Muscle layer of duodenum (tissue), 2 donors: ENCODE results near the gene MICAL3.

Experiments used
- H3K27ac ChIP-seq: one replicate; pipeline ENCODE4 v1.7.0; 2013; ENCODE audit warnings: mild to moderate bottlenecking, low read length
- H3K27me3 ChIP-seq: one replicate; pipeline ENCODE4 v1.7.0; 2013; ENCODE audit warnings: low read depth, mild to moderate bottlenecking, control low read depth, low read length
- H3K36me3 ChIP-seq, 2 donors: one replicate each; pipeline ENCODE4 v1.7.0; 2013; ENCODE audit warnings: low read length in 2 of 2, control low read depth in 1 of 2, mild to moderate bottlenecking in 1 of 2; ENCODE audit not compliant: insufficient read depth in 2 of 2, control insufficient read depth in 1 of 2
- H3K4me1 ChIP-seq, 2 donors: one replicate each; pipeline ENCODE4 v1.7.0; 2013; ENCODE audit warnings: low read length in 2 of 2, mild to moderate bottlenecking in 2 of 2, control low read depth in 1 of 2, moderate library complexity in 1 of 2; ENCODE audit not compliant: insufficient read depth in 2 of 2, control insufficient read depth in 1 of 2
- H3K4me3 ChIP-seq, 2 donors: one replicate each; pipeline ENCODE4 v1.7.0; 2013; ENCODE audit warnings: low read length in 2 of 2, low read depth in 1 of 2, mild to moderate bottlenecking in 1 of 2
- H3K9me3 ChIP-seq, 2 donors: one replicate each; pipeline ENCODE4 v1.7.0; 2013; ENCODE audit warnings: low read length in 2 of 2, control low read depth in 1 of 2, mild to moderate bottlenecking in 1 of 2; ENCODE audit not compliant: control insufficient read depth in 1 of 2
- donor health status: healthy.

The MICAL3 gene

GRCh38 chr22:17817511-17818065 lies 206.8 kb downstream of the MICAL3 start:
- Histone ChIP-seq H3K9me3 (no peaks in the 10 kb centered on the region), H3K4me1 (no peaks in the 10 kb centered on the region), H3K27me3 (no peaks in the 10 kb centered on the region), H3K36me3 (peaks cover 31 to 78% of the 10 kb centered on the region in 2 donors), H3K27ac (no peak overlapping the region), H3K4me3 (no peak overlapping the region)

- Histone ChIP-seq H3K4me1 (no peaks in the 10 kb centered on the region), H3K9me3 (no peaks in the 10 kb centered on the region), H3K27me3 (no peaks in the 10 kb centered on the region), H3K27ac (no peak overlapping the region), H3K4me3 (no peak overlapping the region), H3K36me3 (peaks cover 31 to 73% of the 10 kb centered on the region in 2 donors)
Observed at GRCh38 chr22:17817079-17817478, 207.3 kb downstream of the MICAL3 start.

GRCh38 chr22:17816649-17817048 lies 207.7 kb downstream of the MICAL3 start:
- Histone ChIP-seq H3K27ac (no peak overlapping the region), H3K36me3 (peaks cover 27 to 68% of the 10 kb centered on the region in 2 donors), H3K27me3 (no peaks in the 10 kb centered on the region), H3K9me3 (no peaks in the 10 kb centered on the region), H3K4me1 (no peaks in the 10 kb centered on the region), H3K4me3 (no peak overlapping the region)

DNA sequence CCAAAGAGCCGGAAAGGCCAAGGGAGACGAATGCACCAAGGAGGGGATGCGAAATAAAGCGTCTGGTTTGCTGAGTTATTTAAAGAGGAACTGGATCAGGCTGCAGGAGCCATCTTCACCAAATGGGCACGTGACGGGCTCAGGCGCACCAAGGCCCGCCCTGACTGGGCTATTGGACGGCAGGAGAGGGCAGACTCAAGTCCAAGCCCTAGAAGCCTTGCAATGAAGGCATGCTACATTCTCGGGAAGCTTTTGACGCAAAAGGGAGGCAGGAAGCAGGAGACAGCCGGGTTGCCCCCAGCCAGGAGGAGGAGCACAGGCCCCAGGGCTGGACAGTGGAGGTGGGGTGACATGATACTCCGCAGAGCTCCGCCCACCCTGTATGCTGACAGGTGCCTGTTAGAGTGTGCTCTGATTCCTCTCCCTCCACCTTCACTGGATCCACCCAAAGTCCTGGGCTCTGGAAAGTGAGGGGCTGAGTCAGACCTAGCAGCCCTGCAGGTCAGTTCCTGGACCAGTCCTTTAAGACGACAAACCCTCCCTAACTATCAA lies 208.6 kb downstream of the MICAL3 start:
- Histone ChIP-seq H3K27ac (no peak overlapping the region), H3K36me3 (peaks cover 24 to 68% of the 10 kb centered on the region in 2 donors), H3K9me3 (no peaks in the 10 kb centered on the region), H3K4me3 (no peak overlapping the region), H3K4me1 (no peaks in the 10 kb centered on the region), H3K27me3 (no peaks in the 10 kb centered on the region)

DNA sequence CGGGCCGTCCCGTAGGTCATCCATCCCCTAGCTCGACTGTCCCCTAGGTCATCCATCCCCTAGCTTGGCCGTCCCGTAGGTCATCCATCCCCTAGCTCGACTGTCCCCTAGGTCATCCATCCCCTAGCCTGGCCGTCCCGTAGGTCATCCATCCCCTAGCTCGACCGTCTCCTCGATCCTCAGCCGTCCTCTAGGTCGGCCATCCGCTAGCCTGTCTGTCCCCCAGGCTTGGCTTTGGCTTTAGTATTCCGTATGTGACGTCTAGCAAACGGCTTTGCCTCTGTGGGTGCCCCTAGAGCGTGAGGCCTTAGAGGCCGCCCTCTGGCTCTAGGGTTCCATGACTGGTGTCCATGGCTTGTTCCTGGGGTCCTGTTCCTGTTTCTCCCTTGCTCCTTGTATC lies 209.5 kb downstream of the MICAL3 start:
- Histone ChIP-seq H3K36me3 (peaks cover 24 to 69% of the 10 kb centered on the region in 2 donors), H3K27me3 (no peaks in the 10 kb centered on the region), H3K27ac (no peak overlapping the region), H3K4me1 (no peaks in the 10 kb centered on the region), H3K4me3 (no peak overlapping the region), H3K9me3 (no peaks in the 10 kb centered on the region)

DNA sequence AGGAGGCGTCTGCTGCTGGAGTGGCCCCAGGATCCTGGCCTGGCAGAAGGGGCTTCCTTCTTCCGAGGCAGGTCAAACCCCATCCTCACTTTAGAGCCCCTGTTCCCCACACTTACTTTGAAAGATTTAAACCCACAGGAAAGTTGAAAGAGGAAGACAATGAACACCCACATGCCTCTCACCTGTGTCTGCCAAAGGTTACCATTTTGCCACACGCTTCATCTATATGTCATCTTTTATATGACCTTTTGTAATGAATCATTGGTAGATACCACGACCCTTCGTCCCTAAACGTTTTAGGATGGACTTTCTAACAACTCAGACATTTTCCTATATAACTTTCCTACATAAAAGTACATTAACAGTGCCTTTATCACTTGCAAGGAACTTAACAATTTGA lies 210.3 kb downstream of the MICAL3 start:
- H3K27ac ChIP-seq: no peak overlapping the region
- no peaks in the 10 kb centered on the region for H3K4me1 ChIP-seq
- no peak overlapping the region for H3K4me3 ChIP-seq
- H3K36me3 ChIP-seq: peaks cover 21 to 71% of the 10 kb centered on the region in 2 donors
- no peaks in the 10 kb centered on the region for H3K27me3 ChIP-seq
- no peaks in the 10 kb centered on the region for H3K9me3 ChIP-seq

DNA sequence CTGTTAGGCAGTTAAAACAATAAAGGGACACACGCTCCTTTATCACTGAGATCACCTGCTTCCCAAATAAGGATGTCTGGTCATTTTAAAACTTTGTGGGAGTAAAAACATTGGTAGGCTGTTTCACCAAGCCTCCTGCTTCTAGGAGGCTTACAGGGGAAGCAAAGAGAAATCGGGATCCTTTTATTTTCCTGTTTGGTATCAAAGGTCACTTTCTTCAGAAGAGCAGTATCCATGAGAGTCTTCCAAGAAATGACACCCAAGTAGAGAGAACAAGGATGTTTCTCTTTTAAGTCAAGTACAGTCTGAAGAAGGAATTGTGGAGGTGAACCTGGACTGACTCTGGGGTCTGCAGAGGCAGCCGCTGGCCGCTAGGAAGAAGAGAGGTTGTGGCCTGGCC lies 213.2 kb downstream of the MICAL3 start:
- Histone ChIP-seq H3K27me3 (no peaks in the 10 kb centered on the region), H3K27ac (no peak overlapping the region), H3K9me3 (no peaks in the 10 kb centered on the region), H3K4me3 (no peak overlapping the region), H3K4me1 (no peaks in the 10 kb centered on the region), H3K36me3 (peaks cover 20 to 71% of the 10 kb centered on the region in 2 donors)

DNA sequence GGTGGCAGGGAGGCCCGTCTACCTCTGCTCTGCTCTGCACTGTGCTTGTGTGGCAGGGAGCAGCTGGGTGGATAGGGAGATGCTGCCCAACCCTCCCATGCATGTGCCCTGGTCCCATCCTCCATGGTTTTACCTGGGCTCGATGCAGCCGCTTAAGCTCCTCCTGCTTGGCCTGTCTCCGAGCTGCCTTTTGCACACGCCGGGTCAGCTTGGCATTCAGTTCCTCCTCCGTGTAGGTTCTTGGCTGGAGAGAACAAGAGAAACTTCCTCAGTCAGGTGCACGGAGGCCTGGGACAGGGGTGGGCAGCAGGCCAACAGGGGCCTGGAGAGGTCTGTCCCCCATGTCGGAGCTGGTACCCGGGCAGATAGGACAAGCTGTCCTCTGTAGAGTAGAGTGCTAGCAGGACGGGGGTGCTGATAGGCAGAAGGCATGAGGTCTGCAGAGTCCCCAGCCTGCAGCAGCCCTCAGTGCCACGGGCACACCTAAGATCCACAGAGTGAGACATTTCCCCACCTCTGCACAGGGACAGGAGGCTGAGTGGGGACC lies 213.7 kb downstream of the MICAL3 start:
- H3K27ac ChIP-seq: no peak overlapping the region
- H3K36me3 ChIP-seq: peaks cover 18 to 67% of the 10 kb centered on the region in 2 donors
- H3K27me3 ChIP-seq: no peaks in the 10 kb centered on the region
- H3K9me3 ChIP-seq: no peaks in the 10 kb centered on the region
- H3K4me1 ChIP-seq: no peaks in the 10 kb centered on the region
- no peak overlapping the region for H3K4me3 ChIP-seq

DNA sequence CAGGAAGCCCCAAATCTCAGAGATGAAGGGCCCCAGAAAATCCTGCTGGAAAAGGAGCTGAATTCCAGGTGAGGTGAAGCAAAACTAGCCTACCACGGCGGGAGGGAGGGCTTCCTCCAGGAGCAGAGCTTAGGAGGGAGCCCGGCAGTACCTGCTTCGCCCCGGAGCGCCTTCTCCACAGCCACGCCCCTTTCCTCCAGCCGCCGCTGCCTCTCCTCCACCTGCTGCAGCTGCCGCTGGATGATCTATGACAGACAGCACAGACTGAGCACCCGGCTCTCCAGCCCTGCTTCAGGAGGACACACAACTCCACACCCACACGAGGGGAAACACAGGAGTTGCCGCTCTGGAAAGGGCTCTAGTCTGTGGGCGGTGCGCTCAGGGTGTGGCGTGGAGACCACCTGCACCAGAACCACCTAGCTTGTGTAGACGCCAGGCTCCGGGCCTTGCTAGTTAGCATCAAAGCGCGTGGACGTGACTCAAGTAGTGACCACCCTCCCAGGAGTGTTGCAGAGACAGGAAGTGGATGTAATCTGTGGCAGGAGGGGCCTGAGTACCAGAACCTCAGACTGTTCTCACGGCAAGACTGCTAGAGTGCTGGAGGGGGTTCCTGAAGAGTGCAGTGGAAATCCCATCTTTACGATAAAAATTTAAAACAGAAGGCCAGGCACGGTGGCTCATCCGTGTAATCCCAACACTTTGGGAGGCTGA lies 215.5 kb downstream of the MICAL3 start:
- no peak overlapping the region for H3K27ac ChIP-seq
- H3K4me3 ChIP-seq: no peak overlapping the region
- no peaks in the 10 kb centered on the region for H3K4me1 ChIP-seq
- H3K36me3 ChIP-seq: peaks cover 28 to 69% of the 10 kb centered on the region in 2 donors
- H3K9me3 ChIP-seq: no peaks in the 10 kb centered on the region
- H3K27me3 ChIP-seq: no peaks in the 10 kb centered on the region

DNA sequence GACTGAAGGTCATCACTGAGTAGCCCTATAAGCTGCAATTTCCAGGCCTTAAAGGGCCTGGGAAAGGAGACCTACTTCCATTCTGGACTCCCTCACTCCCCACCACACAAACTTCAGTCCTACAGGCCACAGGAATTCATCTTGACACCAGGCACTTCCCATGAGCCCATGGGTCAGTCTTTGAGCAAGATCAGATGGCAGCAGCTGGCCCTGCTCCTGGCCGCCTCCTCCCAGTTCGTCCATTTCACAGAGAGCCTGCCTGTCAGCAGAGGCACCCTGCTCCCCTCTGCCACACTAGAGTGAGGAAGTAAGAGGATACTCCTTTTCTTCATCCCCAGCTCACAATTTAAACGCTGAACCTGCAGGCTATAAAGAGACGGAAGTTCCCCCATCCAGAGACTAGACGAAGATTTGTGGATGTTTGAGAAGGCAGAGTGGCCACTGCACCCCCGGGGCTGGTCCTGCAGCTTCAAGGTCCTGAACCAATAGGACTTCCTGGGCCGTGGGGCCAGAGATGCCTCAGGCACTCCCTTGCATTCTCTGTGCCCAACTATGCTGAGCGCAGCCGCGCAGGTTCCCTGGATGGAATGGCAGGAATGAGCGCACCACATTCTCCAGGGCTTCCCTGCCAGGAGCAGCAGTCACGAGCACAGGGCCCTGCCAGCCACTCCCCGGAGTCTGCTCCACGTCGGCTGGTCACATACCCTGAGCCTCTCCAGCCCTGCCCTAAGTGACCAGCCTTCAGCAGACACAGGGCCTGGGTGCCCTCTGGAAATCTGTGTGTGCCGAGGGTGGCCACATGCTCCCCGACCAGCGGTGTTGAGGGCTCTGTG lies 216.6 kb downstream of the MICAL3 start:
- Histone ChIP-seq H3K4me3 (no peak overlapping the region), H3K36me3 (peaks cover 34 to 70% of the 10 kb centered on the region in 2 donors), H3K27me3 (no peaks in the 10 kb centered on the region), H3K4me1 (no peaks in the 10 kb centered on the region), H3K27ac (no peak overlapping the region), H3K9me3 (no peaks in the 10 kb centered on the region)

GRCh38 chr22:17807086-17807485 lies 217.3 kb downstream of the MICAL3 start:
- Histone ChIP-seq H3K4me1 (no peaks in the 10 kb centered on the region), H3K27ac (no peak overlapping the region), H3K9me3 (no peaks in the 10 kb centered on the region), H3K36me3 (peaks cover 41 to 75% of the 10 kb centered on the region in 2 donors), H3K27me3 (no peaks in the 10 kb centered on the region), H3K4me3 (no peak overlapping the region)
